MM.1S (cell line): ENCODE data around the gene DNAL4.

Source experiments
- DNase-seq: peaks from one replicate; pipeline ENCODE4 v3.0.0-alpha.2; 2015
- H2AFZ ChIP-seq: fragments of 300-600 bp; sonication (generic); 2 replicates; pipeline ENCODE4 v1.6.0; 2016; ENCODE audit warnings: antibody characterized with exemption, low read length
- H3F3A ChIP-seq: fragments of 300-600 bp; sonication (generic); 2 replicates; pipeline ENCODE4 v1.6.1; 2016; ENCODE audit warnings: mild to moderate bottlenecking, antibody characterized with exemption, low read length, moderate library complexity, mixed read lengths; ENCODE audit not compliant: insufficient read depth
- H3K27ac ChIP-seq: fragments of 300-600 bp; sonication (generic); 2 replicates; pipeline ENCODE4 v1.5.1; 2016; ENCODE audit warnings: mild to moderate bottlenecking, low read length
- H3K27me3 ChIP-seq: fragments of 300-600 bp; sonication (generic); replicated peaks from 2 replicates; pipeline ENCODE4 v1.6.0; 2016; ENCODE audit warnings: low read length; ENCODE audit not compliant: insufficient read depth
- H3K36me3 ChIP-seq: fragments of 300-600 bp; sonication (generic); replicated peaks from 2 replicates; pipeline ENCODE4 v1.6.1; 2016; ENCODE audit warnings: mild to moderate bottlenecking, low read length, mixed read lengths; ENCODE audit not compliant: insufficient read depth
- H3K4me1 ChIP-seq: fragments of 300-600 bp; sonication (generic); 2 replicates; pipeline ENCODE4 v1.6.1; 2016; ENCODE audit warnings: low read length, mixed read lengths
- H3K4me2 ChIP-seq: fragments of 300-600 bp; sonication (generic); 2 replicates; pipeline ENCODE4 v1.6.0; 2016; ENCODE audit warnings: low read depth, low read length
- H3K4me3 ChIP-seq: fragments of 300-600 bp; sonication (generic); 2 replicates; pipeline ENCODE4 v1.5.1; 2016; ENCODE audit warnings: low read length, mixed read lengths
- H3K79me2 ChIP-seq: fragments of 300-600 bp; sonication (generic); 2 replicates; pipeline ENCODE4 v1.6.1; 2016; ENCODE audit warnings: mixed run types, low read length, mixed read lengths
- H3K9ac ChIP-seq: fragments of 300-600 bp; sonication (generic); 2 replicates; pipeline ENCODE4 v1.6.1; 2016; ENCODE audit warnings: low read length, mixed read lengths
- H3K9me2 ChIP-seq: fragments of 300-600 bp; sonication (generic); replicated peaks from 2 replicates; pipeline ENCODE4 v1.6.1; 2016; ENCODE audit warnings: mild to moderate bottlenecking, low read length, mixed read lengths; ENCODE audit not compliant: insufficient read depth
- H3K9me3 ChIP-seq: fragments of 300-600 bp; sonication (generic); replicated peaks from 2 replicates; pipeline ENCODE4 v1.6.1; 2016; ENCODE audit warnings: mild to moderate bottlenecking, low read length, mixed read lengths; ENCODE audit not compliant: insufficient read depth
- H4K20me1 ChIP-seq: fragments of 300-600 bp; sonication (generic); 2 replicates; pipeline ENCODE4 v1.6.1; 2016; ENCODE audit warnings: mild to moderate bottlenecking, low read length, moderate library complexity, mixed read lengths; ENCODE audit not compliant: insufficient read depth
- CTCF ChIP-seq: fragments of 300-600 bp; sonication (generic); IDR thresholded peaks from 2 replicates; pipeline ENCODE4 v1.5.1; 2016; ENCODE audit warnings: antibody characterized with exemption, low read length, mixed read lengths
- EZH2 ChIP-seq: fragments of 300-600 bp; sonication (generic); optimal IDR thresholded peaks from 2 replicates; pipeline ENCODE3; 2017; ENCODE audit warnings: low read depth, mild to moderate bottlenecking, antibody characterized with exemption, low read length, mixed read lengths
- EZH2phosphoT487 ChIP-seq: fragments of 300-600 bp; sonication (generic); IDR thresholded peaks from 2 replicates; pipeline ENCODE4 v1.6.1; 2018; ENCODE audit warnings: antibody characterized with exemption, low read length

DNAL4 gene

DNA sequence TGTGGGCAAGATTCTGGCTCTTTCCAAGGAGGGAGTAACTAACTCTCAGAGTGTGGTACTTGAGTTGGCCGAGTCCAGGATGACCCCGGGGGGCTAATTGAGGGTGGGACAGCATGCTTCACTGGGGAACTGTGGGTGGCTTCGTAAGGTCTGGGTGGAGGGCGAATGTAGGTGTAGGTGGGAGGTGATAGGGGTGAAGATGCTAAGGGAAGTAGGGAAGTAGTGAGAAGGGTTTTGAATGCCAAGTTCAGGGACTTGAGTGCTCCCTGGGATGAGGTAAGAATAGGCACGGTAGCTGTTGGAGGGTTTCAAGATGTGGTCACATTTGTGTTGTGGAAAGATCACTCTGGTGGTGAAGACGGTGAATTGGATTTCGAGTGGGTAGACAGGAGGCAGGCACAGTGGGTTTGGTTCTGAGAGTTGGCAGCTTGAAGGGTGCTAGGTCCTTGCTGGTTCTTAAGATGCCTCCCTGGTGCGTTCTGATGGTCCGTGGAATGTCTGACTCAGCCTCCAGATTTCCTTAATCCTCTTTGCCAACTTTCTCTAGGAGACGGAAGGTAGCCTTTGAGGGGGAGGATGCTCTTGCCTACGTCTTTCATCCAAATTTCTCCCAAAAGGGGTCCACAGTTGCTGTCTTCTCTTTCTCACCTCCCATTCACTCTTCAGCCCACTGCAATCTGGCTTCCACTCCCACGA is 2.5 kb upstream of the DNAL4 start:
- no peak overlapping the region for H3K4me2 ChIP-seq
- H4K20me1 ChIP-seq: no peaks in the 10 kb centered on the region
- no peak for TF ChIP-seq EZH2
- TF ChIP-seq EZH2phosphoT487: no peak
- no peak for TF ChIP-seq CTCF
- no peaks in the 10 kb centered on the region for H3K79me2 ChIP-seq
- no peak overlapping the region for H3K4me3 ChIP-seq
- H3K36me3 ChIP-seq: no peaks in the 10 kb centered on the region
- DNase-seq: no peak
- peaks cover 5% of the 10 kb centered on the region; the same call in 1 of the 2 replicates for H3K4me1 ChIP-seq
- no peaks in the 10 kb centered on the region for H3K9me2 ChIP-seq
- no peaks in the 10 kb centered on the region for H3F3A ChIP-seq
- H3K27ac ChIP-seq: no peak overlapping the region
- no peak overlapping the region for H2AFZ ChIP-seq
- no peaks in the 10 kb centered on the region for H3K9me3 ChIP-seq
- peaks cover 60% of the 10 kb centered on the region for H3K27me3 ChIP-seq
- no peak overlapping the region for H3K9ac ChIP-seq

- Histone ChIP-seq H3K79me2 (no peaks in the 10 kb centered on the region), H3K36me3 (no peaks in the 10 kb centered on the region), H2AFZ (no peak overlapping the region), H4K20me1 (no peaks in the 10 kb centered on the region), H3K4me2 (no peak overlapping the region), H3K4me3 (no peak overlapping the region), H3K27ac (no peak overlapping the region), H3K9me3 (no peaks in the 10 kb centered on the region), H3K9ac (no peak overlapping the region), H3F3A (no peaks in the 10 kb centered on the region), H3K9me2 (no peaks in the 10 kb centered on the region), H3K27me3 (peaks cover 51% of the 10 kb centered on the region), H3K4me1 (peaks cover 5% of the 10 kb centered on the region; the same call in 1 of the 2 replicates)
- no peak for DNase-seq
- TF ChIP-seq EZH2phosphoT487 (no peak), CTCF (no peak), EZH2 (no peak)
These were observed 1.6 kb upstream of the DNAL4 start for GRCh38 chr22:38795569-38795968.

DNA sequence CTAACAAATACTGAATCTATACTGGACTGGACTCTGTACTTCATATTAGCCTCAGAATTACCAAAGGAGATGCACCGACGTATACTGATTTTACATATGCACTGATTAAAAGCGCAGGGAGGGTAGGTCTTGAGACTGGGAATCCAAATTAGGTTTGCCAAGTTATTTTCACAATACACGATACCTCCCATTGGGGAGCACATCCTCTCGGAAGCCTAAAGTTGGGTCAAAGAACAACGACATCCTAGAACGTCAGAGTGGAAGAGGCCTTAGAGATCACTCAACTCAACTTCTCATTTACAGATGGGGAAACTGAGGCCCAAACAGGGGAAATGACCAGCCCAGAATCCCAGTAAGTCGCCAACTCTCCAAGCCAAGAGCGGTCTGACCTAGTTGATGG is 626 bp downstream of the DNAL4 start:
- Histone ChIP-seq H3K4me2 (peak overlapping the region; percentile 61), H3K4me1 (peaks cover 5% of the 10 kb centered on the region; the same call in 1 of the 2 replicates), H3K27ac (no peak overlapping the region), H3K79me2 (no peaks in the 10 kb centered on the region), H3K9me2 (no peaks in the 10 kb centered on the region), H3F3A (no peaks in the 10 kb centered on the region), H3K36me3 (no peaks in the 10 kb centered on the region), H3K4me3 (peak overlapping the region; percentile 75), H3K9me3 (no peaks in the 10 kb centered on the region), H4K20me1 (no peaks in the 10 kb centered on the region), H2AFZ (peak overlapping the region; percentile 41), H3K9ac (peak overlapping the region; percentile 51; the same call in 1 of the 2 replicates), H3K27me3 (peaks cover 29% of the 10 kb centered on the region)
- TF ChIP-seq EZH2phosphoT487 (no peak), CTCF (no peak), EZH2 (no peak)
- no peak for DNase-seq
